Kidney glomerular epithelial cell (primary cell): ENCODE results near the gene TPR.

Experiments used
- DNase-seq: peaks from one replicate; lab custom pipeline; 2025; lab: John Stamatoyannopoulos, UW

The TPR gene

DNA sequence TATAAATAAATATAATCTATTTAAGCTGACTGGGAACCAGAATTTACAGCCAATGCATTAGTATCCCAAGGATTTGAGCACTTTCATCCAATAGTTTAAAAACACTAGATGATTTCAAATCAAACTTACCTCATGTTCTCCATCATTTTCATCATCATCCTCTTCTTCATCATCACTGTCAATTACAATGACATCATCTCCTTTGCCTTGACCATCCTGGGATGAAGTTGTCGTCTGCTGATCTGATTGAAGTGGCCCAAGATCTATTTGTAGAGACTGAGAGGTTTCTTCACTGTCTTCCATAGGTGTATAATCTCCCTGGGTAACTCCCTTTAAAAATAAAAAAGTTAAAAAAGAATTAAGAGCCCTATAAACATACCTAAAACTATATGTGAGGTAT, 47.7 kb downstream of the TPR start:
- no peak for DNase-seq

DNA sequence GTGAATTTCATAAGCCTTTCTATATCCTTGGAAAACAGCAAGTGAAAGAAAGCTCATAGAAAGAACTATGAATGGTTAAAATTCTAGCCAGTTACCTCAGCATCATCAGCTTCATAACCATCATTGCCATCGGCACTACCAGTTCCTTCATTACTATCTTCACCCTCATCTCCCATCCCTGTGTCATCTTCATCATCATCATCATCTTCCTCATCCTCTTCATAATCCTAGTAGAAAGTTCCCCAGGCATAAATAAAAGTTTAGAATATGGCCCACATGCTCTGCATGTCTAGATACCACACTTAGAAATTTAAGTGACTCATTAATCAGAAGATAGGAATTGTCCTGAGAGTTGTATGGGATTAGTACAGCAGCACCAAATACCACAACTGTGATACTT, 49.0 kb downstream of the TPR start:
- no peak for DNase-seq

DNA sequence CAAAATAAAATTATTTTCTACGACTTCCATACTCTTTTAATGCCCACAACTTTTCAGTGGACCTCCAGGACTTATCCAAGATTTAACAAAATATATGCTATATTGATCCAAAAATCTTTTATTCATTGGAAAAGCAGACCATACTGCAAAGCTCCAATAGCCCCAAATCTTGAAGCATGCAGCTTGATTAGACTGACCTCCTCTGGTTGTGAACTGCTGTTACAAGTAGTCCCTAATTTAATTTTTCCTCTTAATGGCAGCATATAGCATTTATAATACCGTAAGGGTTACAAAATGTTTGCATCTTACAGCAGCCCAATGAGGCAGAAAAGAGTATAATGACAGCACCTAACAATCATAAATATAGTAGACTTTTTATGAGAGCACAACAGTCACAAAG, 49.8 kb downstream of the TPR start:
- no peak for DNase-seq

DNA sequence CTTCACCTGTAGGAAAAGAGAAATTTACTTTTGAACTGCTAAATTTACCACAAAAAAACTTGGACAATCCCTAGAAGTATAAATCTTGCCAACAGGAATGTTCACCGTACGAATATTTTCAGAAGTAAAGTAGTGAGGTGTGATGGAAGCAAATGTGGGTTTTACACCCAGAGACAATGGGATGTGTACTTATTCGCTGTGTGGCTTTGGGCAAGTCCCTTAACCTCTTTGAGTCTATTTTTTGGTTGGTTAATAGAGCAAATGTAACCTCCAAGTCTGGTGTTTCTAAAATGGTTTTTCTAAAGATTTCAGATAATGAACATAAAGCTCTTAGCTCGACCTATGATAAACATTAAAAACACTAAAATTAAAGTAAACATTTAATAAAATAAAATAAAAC, 51.2 kb downstream of the TPR start:
- no peak for DNase-seq

DNA sequence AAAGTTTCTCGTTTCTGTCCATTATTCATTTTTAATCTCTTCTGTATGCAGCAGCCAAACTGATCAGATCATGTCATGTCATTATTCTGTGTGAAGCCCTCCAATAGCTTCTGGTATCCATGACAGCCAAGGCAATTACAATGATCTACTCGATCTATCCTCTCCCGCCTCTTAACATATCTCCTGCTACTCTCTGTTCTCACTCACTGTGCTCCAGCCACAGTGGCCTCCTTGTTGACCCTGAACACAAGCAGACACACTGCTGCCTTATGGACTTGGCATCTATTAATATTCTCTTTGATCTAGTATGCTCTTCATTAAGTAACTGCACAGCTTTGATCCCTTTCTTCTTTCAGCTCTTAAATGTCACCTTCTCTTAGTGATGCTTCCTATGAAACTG, 59.5 kb downstream of the TPR start:
- no peak for DNase-seq

DNA sequence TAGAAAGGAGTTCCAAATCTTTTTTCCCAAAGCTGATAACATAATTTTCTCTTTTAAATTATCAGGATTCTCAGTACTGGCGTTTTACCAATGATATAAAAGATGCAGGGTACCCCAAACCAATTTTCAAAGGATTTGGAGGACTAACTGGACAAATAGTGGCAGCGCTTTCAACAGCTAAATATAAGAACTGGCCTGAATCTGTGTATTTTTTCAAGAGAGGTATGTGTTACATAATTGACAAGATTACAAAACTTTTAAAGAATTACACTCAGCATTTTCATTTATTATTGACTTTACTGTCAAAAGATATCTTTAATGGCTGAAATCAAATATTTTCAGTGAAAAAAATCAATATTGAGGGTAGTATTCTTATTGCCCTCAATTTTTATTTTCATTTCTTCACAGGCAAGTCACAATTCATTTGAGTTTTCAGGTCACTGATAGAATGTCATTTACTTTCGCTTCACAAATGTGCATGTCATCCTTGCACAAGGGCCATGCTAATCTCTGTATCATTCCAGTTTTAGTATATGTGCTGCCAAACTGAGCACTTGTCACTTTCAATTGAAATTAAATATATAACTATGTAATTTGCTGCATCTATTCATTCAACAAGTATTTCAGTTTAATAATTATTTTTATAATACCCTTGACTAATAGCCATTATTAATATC, 63.5 kb downstream of the TPR start:
- DNase-seq, result no peak

DNA sequence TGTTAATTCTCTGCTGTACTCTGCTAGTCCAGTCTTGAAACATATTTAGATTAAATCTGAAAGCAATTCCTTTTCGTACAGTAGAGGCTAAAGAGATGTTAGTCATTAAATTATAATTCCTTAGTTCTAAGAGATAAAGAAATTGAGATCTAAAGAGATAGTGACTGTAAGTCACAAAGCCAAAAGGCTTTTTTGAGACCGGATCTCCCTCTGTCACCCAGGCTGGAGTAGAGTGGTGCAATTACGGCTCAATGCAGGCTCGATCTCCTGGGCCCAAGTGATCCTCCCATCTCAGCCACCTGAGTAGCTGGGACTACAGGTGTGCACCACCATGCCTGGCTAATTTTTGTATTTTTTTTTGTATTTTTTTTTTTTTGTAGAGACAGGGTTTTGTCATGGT, 64.7 kb downstream of the TPR start:
- no peak for DNase-seq

DNA sequence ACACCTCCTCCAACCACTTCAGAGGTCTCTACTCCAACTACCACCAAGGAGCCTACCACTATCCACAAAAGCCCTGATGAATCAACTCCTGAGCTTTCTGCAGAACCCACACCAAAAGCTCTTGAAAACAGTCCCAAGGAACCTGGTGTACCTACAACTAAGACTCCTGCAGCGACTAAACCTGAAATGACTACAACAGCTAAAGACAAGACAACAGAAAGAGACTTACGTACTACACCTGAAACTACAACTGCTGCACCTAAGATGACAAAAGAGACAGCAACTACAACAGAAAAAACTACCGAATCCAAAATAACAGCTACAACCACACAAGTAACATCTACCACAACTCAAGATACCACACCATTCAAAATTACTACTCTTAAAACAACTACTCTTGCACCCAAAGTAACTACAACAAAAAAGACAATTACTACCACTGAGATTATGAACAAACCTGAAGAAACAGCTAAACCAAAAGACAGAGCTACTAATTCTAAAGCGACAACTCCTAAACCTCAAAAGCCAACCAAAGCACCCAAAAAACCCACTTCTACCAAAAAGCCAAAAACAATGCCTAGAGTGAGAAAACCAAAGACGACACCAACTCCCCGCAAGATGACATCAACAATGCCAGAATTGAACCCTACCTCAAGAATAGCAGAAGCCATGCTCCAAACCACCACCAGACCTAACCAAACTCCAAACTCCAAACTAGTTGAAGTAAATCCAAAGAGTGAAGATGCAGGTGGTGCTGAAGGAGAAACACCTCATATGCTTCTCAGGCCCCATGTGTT, 66.6 kb downstream of the TPR start:
- DNase-seq, result no peak

DNA sequence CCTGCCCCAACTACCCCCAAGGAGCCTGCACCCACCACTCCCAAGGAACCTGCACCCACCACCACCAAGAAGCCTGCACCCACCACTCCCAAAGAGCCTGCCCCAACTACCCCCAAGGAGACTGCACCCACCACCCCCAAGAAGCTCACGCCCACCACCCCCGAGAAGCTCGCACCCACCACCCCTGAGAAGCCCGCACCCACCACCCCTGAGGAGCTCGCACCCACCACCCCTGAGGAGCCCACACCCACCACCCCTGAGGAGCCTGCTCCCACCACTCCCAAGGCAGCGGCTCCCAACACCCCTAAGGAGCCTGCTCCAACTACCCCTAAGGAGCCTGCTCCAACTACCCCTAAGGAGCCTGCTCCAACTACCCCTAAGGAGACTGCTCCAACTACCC, 67.6 kb downstream of the TPR start:
- DNase-seq, result no peak

DNA sequence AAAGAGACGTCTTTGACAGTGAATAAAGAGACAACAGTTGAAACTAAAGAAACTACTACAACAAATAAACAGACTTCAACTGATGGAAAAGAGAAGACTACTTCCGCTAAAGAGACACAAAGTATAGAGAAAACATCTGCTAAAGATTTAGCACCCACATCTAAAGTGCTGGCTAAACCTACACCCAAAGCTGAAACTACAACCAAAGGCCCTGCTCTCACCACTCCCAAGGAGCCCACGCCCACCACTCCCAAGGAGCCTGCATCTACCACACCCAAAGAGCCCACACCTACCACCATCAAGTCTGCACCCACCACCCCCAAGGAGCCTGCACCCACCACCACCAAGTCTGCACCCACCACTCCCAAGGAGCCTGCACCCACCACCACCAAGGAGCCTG, 68.5 kb downstream of the TPR start:
- no peak for DNase-seq

DNA sequence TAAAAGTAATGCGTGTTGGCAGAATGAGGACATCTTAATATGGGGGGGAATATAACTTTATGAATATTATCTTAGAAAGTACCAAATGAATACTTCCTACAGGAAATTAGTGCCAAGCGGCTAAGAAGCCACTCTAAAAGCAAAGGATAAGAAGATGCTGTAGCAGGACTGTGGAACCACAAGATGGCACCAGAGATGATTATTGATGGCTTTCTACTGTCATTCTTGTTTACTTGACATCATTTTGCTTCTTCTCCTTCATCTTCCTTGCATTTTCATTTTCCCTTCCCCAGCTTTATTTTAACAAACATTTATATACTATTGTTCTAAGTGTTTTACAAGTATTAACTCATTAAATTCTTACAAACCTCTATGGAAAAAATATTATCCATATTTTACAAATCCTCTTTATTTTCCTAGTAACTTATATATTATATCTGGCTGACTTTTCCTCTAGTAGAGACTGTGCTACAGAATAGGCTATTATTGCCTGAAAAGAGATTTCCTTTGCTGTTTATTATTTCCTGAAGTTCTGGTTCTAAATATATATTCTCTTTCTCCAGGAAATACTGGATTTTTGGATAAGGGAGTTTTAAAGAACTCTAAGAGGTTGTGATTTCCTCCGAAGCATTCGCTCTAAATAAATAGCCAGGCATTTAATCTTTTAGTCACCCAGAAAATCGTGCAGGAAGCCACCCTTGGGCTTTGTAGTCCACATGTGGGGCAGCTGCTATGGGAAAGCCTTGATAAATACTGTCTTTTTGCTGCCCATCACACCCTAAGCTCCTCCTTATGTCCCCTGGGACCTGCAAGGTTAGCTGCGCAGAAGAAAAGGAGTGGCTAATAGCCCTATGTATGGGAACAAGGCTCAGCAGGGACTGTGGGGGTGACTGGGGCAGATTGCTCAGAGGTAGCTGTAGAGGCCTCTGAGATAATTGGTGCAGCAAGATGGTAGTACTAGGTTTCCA, 69.8 kb downstream of the TPR start:
- DNase-seq, result peak; percentile 37

DNA sequence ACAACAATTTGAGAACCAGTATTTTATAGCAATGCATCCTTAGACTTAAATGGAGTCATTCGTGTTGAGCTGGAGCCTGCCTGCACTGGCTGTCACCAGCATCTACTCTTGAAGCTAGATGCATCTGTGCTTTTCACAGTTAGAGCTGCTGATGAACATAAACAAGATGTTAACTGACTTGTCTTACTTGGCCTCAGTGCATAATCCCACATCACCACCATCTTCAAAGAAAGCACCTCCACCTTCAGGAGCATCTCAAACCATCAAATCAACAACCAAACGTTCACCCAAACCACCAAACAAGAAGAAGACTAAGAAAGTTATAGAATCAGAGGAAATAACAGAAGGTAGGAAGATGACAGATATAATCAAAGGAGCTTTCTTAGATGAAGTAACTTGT, 71.1 kb downstream of the TPR start:
- DNase-seq, result no peak

DNA sequence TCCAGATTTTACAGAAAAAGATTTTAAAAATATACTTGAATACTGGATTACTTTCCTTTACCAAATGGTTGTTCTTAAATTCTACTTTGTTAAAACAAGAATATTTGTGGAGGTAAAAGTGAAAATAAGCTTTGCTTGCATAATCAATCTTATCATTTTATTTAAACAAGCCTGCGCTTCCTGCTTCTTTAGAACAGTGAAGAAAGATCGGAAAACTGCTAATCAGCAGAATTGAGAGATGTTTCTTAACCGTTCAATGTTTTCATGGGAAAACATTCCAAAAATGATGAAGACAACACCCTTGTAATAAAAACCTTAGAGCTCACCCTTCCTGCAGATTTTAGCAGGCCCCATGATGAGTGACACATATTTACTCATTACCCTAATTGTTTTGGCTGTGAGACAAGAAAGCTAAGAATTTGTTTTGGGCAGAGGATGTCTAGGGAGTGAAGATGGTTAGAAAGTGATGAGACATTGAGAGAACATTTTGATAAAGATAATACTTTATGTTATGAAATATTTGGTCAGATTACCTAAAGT, 72.6 kb downstream of the TPR start:
- DNase-seq, result no peak

DNA sequence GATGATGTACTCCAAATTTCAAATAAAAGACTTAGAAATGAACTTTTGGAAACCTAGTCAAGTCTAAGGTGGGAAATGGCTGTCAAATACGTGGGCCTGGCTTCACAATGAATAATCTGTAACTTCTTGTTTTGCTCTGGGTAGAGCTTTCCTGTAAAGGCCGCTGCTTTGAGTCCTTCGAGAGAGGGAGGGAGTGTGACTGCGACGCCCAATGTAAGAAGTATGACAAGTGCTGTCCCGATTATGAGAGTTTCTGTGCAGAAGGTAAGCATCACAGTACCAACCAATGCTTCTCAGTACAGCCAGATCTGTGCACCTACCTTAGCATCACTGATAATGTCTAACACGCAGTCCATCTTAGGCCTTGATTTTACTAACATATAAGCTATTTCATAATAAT, 73.6 kb downstream of the TPR start:
- no peak for DNase-seq

DNA sequence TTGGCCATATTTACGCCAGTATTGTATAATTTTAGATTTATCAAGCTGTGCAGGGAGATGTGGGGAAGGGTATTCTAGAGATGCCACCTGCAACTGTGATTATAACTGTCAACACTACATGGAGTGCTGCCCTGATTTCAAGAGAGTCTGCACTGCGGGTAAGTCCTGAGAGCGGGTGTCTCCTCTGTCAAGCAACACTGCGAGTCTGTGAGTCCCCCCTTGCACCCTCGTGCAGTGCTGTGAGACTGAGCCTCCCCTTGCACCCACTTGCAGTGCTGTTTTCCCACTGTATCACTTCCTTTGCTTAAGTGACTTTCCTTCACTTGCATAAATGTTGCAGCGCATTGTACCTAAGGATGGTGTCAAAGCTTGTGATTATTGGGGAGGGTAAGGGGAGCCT, 75.0 kb downstream of the TPR start:
- DNase-seq, result no peak

DNA sequence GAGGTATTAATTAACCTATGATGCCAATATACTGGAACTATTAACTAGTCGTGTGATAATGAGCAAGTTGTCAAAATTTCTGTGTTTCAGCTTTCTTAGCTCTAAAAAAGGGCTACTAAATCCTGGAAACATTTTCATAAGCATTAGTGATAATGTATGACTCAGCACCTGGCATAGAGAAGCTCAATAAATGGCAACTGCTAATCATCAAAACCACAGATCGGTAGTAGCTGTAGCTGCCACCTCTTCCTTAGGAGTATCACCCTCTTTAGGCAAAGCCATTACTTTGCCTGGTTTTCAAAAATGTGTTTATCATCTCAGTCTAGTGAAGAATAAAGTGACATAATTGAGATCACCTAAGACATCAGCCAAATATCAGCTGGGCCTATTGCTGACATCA, 75.5 kb downstream of the TPR start:
- DNase-seq, result no peak

DNA sequence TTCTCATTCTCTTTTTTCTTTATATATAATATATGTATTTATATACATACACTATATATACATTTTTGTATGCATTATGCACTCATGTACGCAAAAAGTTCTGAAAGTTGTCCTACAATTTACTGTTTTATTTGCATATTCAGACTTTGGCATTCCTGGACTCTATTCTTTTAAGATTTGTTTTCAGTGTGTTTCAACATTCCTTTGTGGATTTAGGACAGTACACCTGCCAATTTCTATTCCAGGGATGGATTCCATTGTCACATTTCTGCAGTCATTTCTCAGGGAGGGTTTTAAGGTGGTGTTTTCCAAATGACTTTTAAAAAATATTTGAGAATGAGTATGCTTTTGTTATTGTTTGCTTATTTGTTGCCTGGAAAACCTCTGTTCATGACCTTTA, 76.2 kb downstream of the TPR start:
- DNase-seq, result no peak

DNA sequence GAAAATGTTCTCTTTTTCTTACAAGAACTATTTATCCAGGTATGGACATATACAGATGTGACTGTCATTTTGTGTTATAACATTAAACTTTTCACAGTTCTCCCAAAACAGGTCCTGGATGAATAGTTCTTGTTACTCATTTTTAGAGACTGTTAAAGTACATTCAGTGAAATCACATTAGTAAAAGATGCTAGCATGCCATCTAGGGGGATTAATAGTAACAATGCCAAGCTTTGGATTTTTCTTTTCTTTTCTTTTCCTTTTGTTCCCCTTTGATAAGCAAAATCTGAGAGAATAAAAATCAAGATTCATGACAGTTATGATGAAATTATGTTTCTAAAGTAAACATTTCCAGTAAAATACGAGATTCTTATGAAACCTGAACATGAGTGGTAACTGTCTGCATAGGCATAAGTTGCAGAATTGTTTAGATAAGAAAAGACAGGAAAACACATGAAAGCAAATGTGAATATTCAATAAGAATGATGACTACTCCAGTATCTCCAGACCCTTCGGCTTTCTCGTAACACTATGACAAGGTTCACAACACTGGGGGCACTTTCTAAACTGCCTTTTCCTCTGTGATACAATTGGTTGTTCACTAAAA, 77.5 kb downstream of the TPR start:
- no peak for DNase-seq

DNA sequence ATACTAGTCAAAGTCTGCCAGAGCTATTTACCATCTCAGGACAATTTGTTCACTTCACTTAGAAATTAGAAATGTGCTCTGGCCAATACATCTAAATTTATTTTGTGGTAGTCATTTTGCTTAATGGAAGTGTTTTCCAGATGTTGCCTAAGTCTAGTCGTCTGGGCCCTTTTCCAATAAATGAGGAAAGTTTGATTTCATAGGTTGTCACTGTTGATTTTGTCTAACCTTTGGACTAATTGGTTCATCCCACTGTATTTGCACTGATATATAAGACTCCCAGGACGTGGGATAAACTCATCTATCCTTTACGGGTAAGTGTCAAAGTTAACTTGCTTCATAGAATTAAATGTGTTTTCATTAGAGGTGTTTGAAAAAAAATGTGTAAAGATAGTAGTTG, 79.1 kb downstream of the TPR start, which contains the start of gene PRG4:
Gene PRG4 (plus strand): TSS at position 300 of the 400 bp plus-strand sequence.
- no peak for DNase-seq

DNA sequence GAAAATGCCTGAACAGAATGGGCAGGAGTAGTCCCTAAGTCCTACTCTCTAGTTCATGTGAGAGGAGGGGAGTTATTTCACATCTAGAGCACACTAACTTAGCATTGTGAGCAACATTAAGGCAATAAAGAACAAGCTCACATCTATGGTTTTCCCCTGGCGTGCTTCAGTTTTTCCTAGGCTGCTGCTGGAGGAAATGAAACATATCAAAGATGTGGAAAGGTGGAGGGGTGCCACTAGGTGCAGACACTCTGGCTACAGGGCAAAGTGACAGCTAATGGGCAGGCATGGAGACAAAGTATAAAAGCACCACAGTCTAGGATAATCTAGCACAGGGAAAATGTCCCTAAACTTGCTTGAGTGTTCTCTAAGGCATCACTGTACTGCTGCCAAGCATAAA, 82.2 kb downstream of the TPR start:
- DNase-seq, result no peak

DNA sequence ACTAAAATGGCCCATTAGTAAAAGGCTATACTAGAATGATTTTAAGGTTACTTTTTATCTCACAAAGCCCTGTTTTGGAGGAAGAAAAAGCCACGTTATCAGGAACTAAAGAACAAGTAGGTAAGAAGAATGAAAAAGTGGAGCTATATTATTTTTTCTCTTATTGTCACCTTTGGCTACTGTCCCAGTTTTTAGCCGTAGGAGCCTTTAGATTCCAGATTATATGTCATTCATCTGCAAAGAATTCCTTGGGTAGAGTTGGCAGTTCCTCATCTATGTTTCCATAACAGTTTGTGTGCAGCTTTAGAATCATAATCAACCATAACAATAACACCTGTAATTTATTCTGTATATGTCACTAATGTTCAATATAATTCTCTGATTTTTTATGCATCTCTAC, 83.8 kb downstream of the TPR start:
- DNase-seq, result no peak

DNA sequence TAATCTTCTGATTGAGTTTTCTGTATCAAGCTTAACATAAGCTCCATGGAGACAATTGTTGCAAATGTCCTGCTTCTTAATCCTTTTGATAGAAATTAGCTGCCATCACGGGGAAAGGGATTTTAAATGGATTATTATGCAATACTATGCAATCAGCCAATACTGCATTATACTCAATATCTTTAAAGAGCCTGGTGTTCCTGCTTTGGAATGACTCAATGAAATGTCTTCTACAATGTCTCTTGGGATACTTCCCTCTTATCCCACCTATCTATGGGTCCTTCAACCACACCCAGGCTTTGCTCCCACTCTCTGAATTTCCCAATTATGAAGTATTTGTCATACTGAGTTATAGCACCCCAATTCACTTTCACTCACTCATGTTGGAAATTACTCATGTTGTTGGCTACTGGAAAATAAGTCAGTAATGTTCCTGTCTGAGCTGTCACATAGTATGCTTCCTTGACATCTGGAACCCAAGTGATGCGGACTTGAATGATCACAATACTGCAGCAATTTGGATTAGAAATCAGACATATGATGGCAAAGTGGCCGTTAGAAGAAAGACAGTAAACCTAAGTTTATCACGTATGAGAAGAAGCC, 85.0 kb downstream of the TPR start:
- DNase-seq, result no peak
